PFSK-1 (cell line): ENCODE results near the gene B3GNT9.

Experiments used
- FOXP2 ChIP-seq: optimal IDR thresholded peaks from 2 replicates; pipeline ENCODE3; 2011; ENCODE audit warnings: borderline replicate concordance, control low read depth, inconsistent platforms; ENCODE audit not compliant: insufficient read depth; ENCODE audit errors: extremely low read length, extremely low read depth
- POLR2AphosphoS5 ChIP-seq: IDR thresholded peaks from 2 replicates; pipeline ENCODE4 v1.6.1; 2012; ENCODE audit warnings: low read depth, mild to moderate bottlenecking, control low read depth, low read length, moderate library complexity
- REST ChIP-seq, 2 experiments: IDR thresholded peaks; 2 replicates each; pipeline versions ENCODE4 v1.6.1 to v1.8.0; 2011 to 2012; ENCODE audit warnings: low read depth in 2 of 2, low read length in 2 of 2, control low read depth in 1 of 2, inconsistent platforms in 1 of 2, mild to moderate bottlenecking in 1 of 2, moderate library complexity in 1 of 2; ENCODE audit not compliant: insufficient read depth in 1 of 2
- SIN3A ChIP-seq: IDR thresholded peaks from 2 replicates; pipeline ENCODE4 v1.6.1; 2012; ENCODE audit warnings: mild to moderate bottlenecking, low read length, moderate library complexity, borderline replicate concordance; ENCODE audit not compliant: insufficient read depth
- TAF1 ChIP-seq: IDR thresholded peaks from 2 replicates; pipeline ENCODE4 v1.6.1; 2012; ENCODE audit warnings: low read length, control low read depth, borderline replicate concordance; ENCODE audit not compliant: insufficient read depth

Gene B3GNT9

GRCh38 chr16:67166598-67167168 lies 15.9 kb upstream of the B3GNT9 start:
- TF ChIP-seq SIN3A (no peak), TAF1 (no peak), FOXP2 (no peak), REST (IDR thresholded peaks at IDR 0.05; ENCODE audit: insufficient read depth in 1 of 2, low read depth in 2 of 2, low read length in 2 of 2) (no peak), POLR2AphosphoS5 (no peak)

GRCh38 chr16:67166110-67166547 lies 15.3 kb upstream of the B3GNT9 start:
- no peak for TF ChIP-seq REST (IDR thresholded peaks at IDR 0.05; ENCODE audit: insufficient read depth in 1 of 2, low read depth in 2 of 2, low read length in 2 of 2)
- no peak for TF ChIP-seq TAF1
- no peak for TF ChIP-seq FOXP2
- TF ChIP-seq SIN3A, result no peak

GRCh38 chr16:67165121-67166078 lies 14.6 kb upstream of the B3GNT9 start:
- TF ChIP-seq REST (IDR thresholded peaks at IDR 0.05; ENCODE audit: insufficient read depth in 1 of 2, low read depth in 2 of 2, low read length in 2 of 2) (no peak), TAF1 (no peak), FOXP2 (no peak), POLR2AphosphoS5 (no peak), SIN3A (no peak)

GRCh38 chr16:67164599-67165061 lies 13.8 kb upstream of the B3GNT9 start, which contains the start of gene HSF4:
Gene HSF4, plus strand, starts transcription at chr16:67164745. Its CDS starts 67 bp downstream, at chr16:67164812.
- TF ChIP-seq FOXP2 (no peak), POLR2AphosphoS5 (no peak), SIN3A (no peak), REST (IDR thresholded peaks at IDR 0.05; ENCODE audit: insufficient read depth in 1 of 2, low read depth in 2 of 2, low read length in 2 of 2) (no peak), TAF1 (no peak)
